Nephron progenitor cell (in vitro differentiated cells): ENCODE measurements around the gene NHS.

Source experiments
- DNase-seq: peaks from one replicate; pipeline ENCODE4 v3.0.0; 2021
- H3K27ac Mint-ChIP-seq: 2 replicates; pipeline ENCODE4 v1.8.0; 2021; ENCODE audit warnings: mild to moderate bottlenecking, moderate library complexity, mixed read lengths
- H3K27me3 Mint-ChIP-seq: 2 replicates; pipeline ENCODE4 v1.8.0; 2021; ENCODE audit warnings: mild to moderate bottlenecking, low read depth, mixed read lengths; ENCODE audit not compliant: poor library complexity
- H3K36me3 Mint-ChIP-seq: 2 replicates; pipeline ENCODE4 v1.8.0; 2021; ENCODE audit warnings: low read depth, mixed read lengths
- H3K4me1 Mint-ChIP-seq: 2 replicates; pipeline ENCODE4 v1.8.0; 2021; ENCODE audit warnings: mixed read lengths
- H3K4me3 Mint-ChIP-seq: 2 replicates; pipeline ENCODE4 v1.8.0; 2021; ENCODE audit warnings: mild to moderate bottlenecking, moderate library complexity, mixed read lengths
- H3K9me3 Mint-ChIP-seq: 2 replicates; pipeline ENCODE4 v1.8.0; 2021; ENCODE audit warnings: mild to moderate bottlenecking, moderate library complexity, mixed read lengths
- CTCF ChIP-seq: fragments of 200-600 bp; sonication (generic); IDR thresholded peaks from 2 replicates; pipeline ENCODE4 v1.5.0; 2021; ENCODE audit warnings: antibody characterized with exemption

The NHS gene

GRCh38 chrX:17597327-17597726, 222.3 kb downstream of the NHS start:
- Mint-ChIP-seq H3K4me1 (peaks cover 32% of the 10 kb centered on the region), H3K27me3 (peaks cover 3% of the 10 kb centered on the region), H3K27ac (no peak overlapping the region), H3K4me3 (no peak overlapping the region), H3K9me3 (peaks cover 3% of the 10 kb centered on the region), H3K36me3 (no peaks in the 10 kb centered on the region)
- no peak for TF ChIP-seq CTCF
- no peak for DNase-seq

GRCh38 chrX:17597836-17598439, 222.9 kb downstream of the NHS start:
- DNase-seq: no peak
- Mint-ChIP-seq H3K36me3 (no peaks in the 10 kb centered on the region), H3K27ac (no peak overlapping the region), H3K9me3 (peaks cover 4% of the 10 kb centered on the region), H3K27me3 (peaks cover 3% of the 10 kb centered on the region), H3K4me1 (peaks cover 32% of the 10 kb centered on the region), H3K4me3 (no peak overlapping the region)
- no peak for TF ChIP-seq CTCF

GRCh38 chrX:17601441-17602200, 226.6 kb downstream of the NHS start:
- H3K9me3 Mint-ChIP-seq: peaks cover 8% of the 10 kb centered on the region
- no peak overlapping the region for H3K27ac Mint-ChIP-seq
- no peak for TF ChIP-seq CTCF
- no peak overlapping the region for H3K4me3 Mint-ChIP-seq
- H3K27me3 Mint-ChIP-seq: peaks cover 3% of the 10 kb centered on the region
- DNase-seq: no peak
- H3K36me3 Mint-ChIP-seq: no peaks in the 10 kb centered on the region
- peaks cover 38% of the 10 kb centered on the region for H3K4me1 Mint-ChIP-seq

- peaks cover 3% of the 10 kb centered on the region for H3K27me3 Mint-ChIP-seq
- H3K4me3 Mint-ChIP-seq: no peak overlapping the region
- peaks cover 8% of the 10 kb centered on the region for H3K9me3 Mint-ChIP-seq
- no peak overlapping the region for H3K27ac Mint-ChIP-seq
- H3K36me3 Mint-ChIP-seq: no peaks in the 10 kb centered on the region
- peaks cover 40% of the 10 kb centered on the region for H3K4me1 Mint-ChIP-seq
- TF ChIP-seq CTCF: no peak
- no peak for DNase-seq
These were observed 227.2 kb downstream of the NHS start for GRCh38 chrX:17602245-17602644.

- Mint-ChIP-seq H3K4me3 (no peak overlapping the region), H3K36me3 (no peaks in the 10 kb centered on the region), H3K4me1 (peaks cover 42% of the 10 kb centered on the region), H3K27ac (no peak overlapping the region), H3K9me3 (peaks cover 8% of the 10 kb centered on the region), H3K27me3 (peaks cover 3% of the 10 kb centered on the region)
- no peak for TF ChIP-seq CTCF
- DNase-seq: no peak
These were observed 228.2 kb downstream of the NHS start for GRCh38 chrX:17603196-17603595.

- Mint-ChIP-seq H3K36me3 (no peaks in the 10 kb centered on the region), H3K4me3 (peak overlapping the region; percentile 33), H3K9me3 (peaks cover 8% of the 10 kb centered on the region), H3K4me1 (peaks cover 56% of the 10 kb centered on the region), H3K27ac (no peak overlapping the region), H3K27me3 (no peaks in the 10 kb centered on the region)
- DNase-seq: no peak
- no peak for TF ChIP-seq CTCF
These were observed 230.7 kb downstream of the NHS start for GRCh38 chrX:17605676-17606075.
